Suprapubic skin (tissue), 4 donors: ENCODE data around the gene GAS7. TPM values are rescaled to one million over a fixed set of nuclear protein-coding genes. Genes with fewer than 3 reads are reported as not detected.

Experiments
- DNase-seq, 2 donors: peaks; one replicate each; pipeline ENCODE4 v3.0.0-alpha.2; 2019; ENCODE audit warnings: low spot score in 2 of 2
- H3K27ac ChIP-seq: fragments of 200-600 bp; sonication (generic); one replicate; pipeline ENCODE4 v1.5.1; 2019
- H3K27me3 ChIP-seq: fragments of 200-600 bp; sonication (generic); one replicate; pipeline ENCODE4 v1.5.1; 2019
- H3K36me3 ChIP-seq: fragments of 200-600 bp; sonication (generic); one replicate; pipeline ENCODE4 v1.5.1; 2019
- H3K4me1 ChIP-seq: fragments of 200-600 bp; sonication (generic); one replicate; pipeline ENCODE4 v1.5.1; 2019
- H3K4me3 ChIP-seq: fragments of 200-600 bp; sonication (generic); one replicate; pipeline ENCODE4 v1.5.1; 2019; ENCODE audit warnings: mild to moderate bottlenecking
- H3K9me3 ChIP-seq: fragments of 200-600 bp; sonication (generic); one replicate; pipeline ENCODE4 v1.5.1; 2019
- CTCF ChIP-seq, 2 donors: fragments of 200-600 bp in 1 of 2; fragments of 450-650 bp in 1 of 2; sonication (generic) in 1 of 2; IDR thresholded peaks; one replicate each; pipeline ENCODE4 v1.5.1; 2016 to 2019; ENCODE audit warnings: antibody characterized with exemption in 2 of 2, mild to moderate bottlenecking in 1 of 2, moderate library complexity in 1 of 2
- EP300 ChIP-seq: sonication (generic); formaldehyde crosslinking; IDR thresholded peaks from one replicate; pipeline ENCODE4 v1.6.1; 2017; ENCODE audit warnings: antibody characterized with exemption
- POLR2A ChIP-seq, 2 donors: fragments of 450-650 bp; IDR thresholded peaks; one replicate each; pipeline ENCODE4 v1.6.1; 2017; ENCODE audit warnings: antibody characterized with exemption in 2 of 2, mild to moderate bottlenecking in 2 of 2, moderate library complexity in 2 of 2
- POLR2AphosphoS5 ChIP-seq, 3 donors: sonication (generic); formaldehyde crosslinking; IDR thresholded peaks; one replicate each; pipeline ENCODE4 v1.6.1; 2017; ENCODE audit warnings: antibody characterized with exemption in 3 of 3
- WGBS: methylation state at CpG from one replicate; pipeline ENCODE4 v1.1.5; 2018; 5-methylcytosine and 5-hydroxymethylcytosine counted together
- total RNA-seq, 4 donors: library from RNA; depleted of rRNA; stranded (reverse); fragments of >200 nt; gene quantifications; one replicate each; pipeline ENCODE4 v1.1.0, GENCODE V29; 2016

Gene GAS7
- total RNA-seq, 4 donors from 2014 or later = 45.7 to 106 (median 74.2) TPM

GRCh38 chr17:9957244-9957643 is 241.2 kb downstream of the GAS7 start:
- Histone ChIP-seq H3K27ac (no peak overlapping the region), H3K4me1 (peaks cover 10% of the 10 kb centered on the region), H3K9me3 (no peaks in the 10 kb centered on the region), H3K36me3 (no peaks in the 10 kb centered on the region), H3K4me3 (no peak overlapping the region), H3K27me3 (no peaks in the 10 kb centered on the region)
- 79% methylated on average over 8 of the region's 8 CpGs for WGBS
- TF ChIP-seq POLR2A (IDR thresholded peaks at IDR 0.05) (no peak), CTCF (IDR thresholded peaks at IDR 0.05) (no peak), EP300 (no peak), POLR2AphosphoS5 (IDR thresholded peaks at IDR 0.05) (no peak)
- no peak for DNase-seq

- no peak overlapping the region for H3K27ac ChIP-seq
- H3K4me1 ChIP-seq = peaks cover 10% of the 10 kb centered on the region
- H3K4me3 ChIP-seq = no peak overlapping the region
- no peak for TF ChIP-seq POLR2A (IDR thresholded peaks at IDR 0.05)
- TF ChIP-seq CTCF (IDR thresholded peaks at IDR 0.05) = no peak
- no peak for TF ChIP-seq EP300
- no peak for TF ChIP-seq POLR2AphosphoS5 (IDR thresholded peaks at IDR 0.05)
- H3K36me3 ChIP-seq = no peaks in the 10 kb centered on the region
- no peak for DNase-seq
- 48% methylated on average over 13 of the region's 14 CpGs for WGBS
- no peaks in the 10 kb centered on the region for H3K9me3 ChIP-seq
- no peaks in the 10 kb centered on the region for H3K27me3 ChIP-seq
Observed at GRCh38 chr17:9956474-9957131, 241.8 kb downstream of the GAS7 start.

GRCh38 chr17:9953492-9953891 is 244.9 kb downstream of the GAS7 start:
- WGBS = 75% methylated on average over 10 of the region's 10 CpGs
- H3K4me3 ChIP-seq = no peak overlapping the region
- no peaks in the 10 kb centered on the region for H3K9me3 ChIP-seq
- no peak for DNase-seq
- H3K4me1 ChIP-seq = peaks cover 7% of the 10 kb centered on the region
- no peak overlapping the region for H3K27ac ChIP-seq
- no peaks in the 10 kb centered on the region for H3K36me3 ChIP-seq
- no peak for TF ChIP-seq POLR2A (IDR thresholded peaks at IDR 0.05)
- H3K27me3 ChIP-seq = no peaks in the 10 kb centered on the region

- no peak for DNase-seq
- no peak for TF ChIP-seq EP300
- TF ChIP-seq POLR2AphosphoS5 (IDR thresholded peaks at IDR 0.05) = no peak
- no peak for TF ChIP-seq CTCF (IDR thresholded peaks at IDR 0.05)
- no peak for TF ChIP-seq POLR2A (IDR thresholded peaks at IDR 0.05)
- H3K27ac ChIP-seq = no peak overlapping the region
- no peak overlapping the region for H3K4me3 ChIP-seq
- 71% methylated on average over 5 of the region's 5 CpGs for WGBS
- peaks cover 2% of the 10 kb centered on the region for H3K36me3 ChIP-seq
- H3K9me3 ChIP-seq = no peaks in the 10 kb centered on the region
- no peaks in the 10 kb centered on the region for H3K27me3 ChIP-seq
- H3K4me1 ChIP-seq = peaks cover 7% of the 10 kb centered on the region
Observed at GRCh38 chr17:9951803-9952202, 246.6 kb downstream of the GAS7 start.

GRCh38 chr17:9948928-9949327 is 249.5 kb downstream of the GAS7 start:
- Histone ChIP-seq H3K27me3 (no peaks in the 10 kb centered on the region), H3K36me3 (peaks cover 19% of the 10 kb centered on the region), H3K9me3 (no peaks in the 10 kb centered on the region), H3K27ac (no peak overlapping the region), H3K4me1 (peaks cover 7% of the 10 kb centered on the region), H3K4me3 (no peak overlapping the region)
- TF ChIP-seq CTCF (IDR thresholded peaks at IDR 0.05) (no peak), POLR2A (IDR thresholded peaks at IDR 0.05) (no peak), POLR2AphosphoS5 (IDR thresholded peaks at IDR 0.05) (no peak), EP300 (no peak)
- WGBS = 40% methylated on average over 10 of the region's 10 CpGs
- DNase-seq = no peak

- H3K27me3 ChIP-seq = no peaks in the 10 kb centered on the region
- peaks cover 52% of the 10 kb centered on the region for H3K36me3 ChIP-seq
- H3K27ac ChIP-seq = no peak overlapping the region
- no peak for DNase-seq
- TF ChIP-seq POLR2A (IDR thresholded peaks at IDR 0.05) (no peak), CTCF (IDR thresholded peaks at IDR 0.05) (no peak), POLR2AphosphoS5 (IDR thresholded peaks at IDR 0.05) (no peak), EP300 (no peak)
- no peaks in the 10 kb centered on the region for H3K9me3 ChIP-seq
- 75% methylated on average over 7 of the region's 7 CpGs for WGBS
- no peaks in the 10 kb centered on the region for H3K4me1 ChIP-seq
- no peak overlapping the region for H3K4me3 ChIP-seq
Observed at GRCh38 chr17:9944704-9945103, 253.7 kb downstream of the GAS7 start.
